GM15510 (cell line): ENCODE data around the gene LRRC74B.

Source experiments
- POLR2A ChIP-seq: IDR thresholded peaks from 3 replicates; pipeline ENCODE4 v1.6.1; 2011; ENCODE audit warnings: borderline replicate concordance; ENCODE audit not compliant: insufficient read length; ENCODE audit errors: extremely low read depth

Gene LRRC74B, protein sequence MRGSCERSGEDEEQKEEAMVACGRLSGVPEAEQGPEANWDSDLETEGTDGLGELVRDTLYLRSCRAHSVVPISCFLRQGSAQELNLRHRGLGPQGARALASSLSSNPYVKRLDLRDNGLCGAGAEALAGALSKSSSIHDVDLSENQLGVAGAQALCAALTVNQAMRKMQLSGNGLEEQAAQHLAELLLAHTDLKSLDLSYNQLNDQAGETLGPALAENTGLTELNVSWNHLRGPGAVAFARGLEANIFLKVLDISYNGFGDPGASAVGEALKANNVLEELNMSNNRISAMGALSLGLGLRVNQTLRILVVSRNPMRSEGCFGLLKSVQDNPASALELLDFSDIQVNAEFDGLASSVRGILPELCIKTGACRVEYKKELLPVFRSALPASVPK

DNA sequence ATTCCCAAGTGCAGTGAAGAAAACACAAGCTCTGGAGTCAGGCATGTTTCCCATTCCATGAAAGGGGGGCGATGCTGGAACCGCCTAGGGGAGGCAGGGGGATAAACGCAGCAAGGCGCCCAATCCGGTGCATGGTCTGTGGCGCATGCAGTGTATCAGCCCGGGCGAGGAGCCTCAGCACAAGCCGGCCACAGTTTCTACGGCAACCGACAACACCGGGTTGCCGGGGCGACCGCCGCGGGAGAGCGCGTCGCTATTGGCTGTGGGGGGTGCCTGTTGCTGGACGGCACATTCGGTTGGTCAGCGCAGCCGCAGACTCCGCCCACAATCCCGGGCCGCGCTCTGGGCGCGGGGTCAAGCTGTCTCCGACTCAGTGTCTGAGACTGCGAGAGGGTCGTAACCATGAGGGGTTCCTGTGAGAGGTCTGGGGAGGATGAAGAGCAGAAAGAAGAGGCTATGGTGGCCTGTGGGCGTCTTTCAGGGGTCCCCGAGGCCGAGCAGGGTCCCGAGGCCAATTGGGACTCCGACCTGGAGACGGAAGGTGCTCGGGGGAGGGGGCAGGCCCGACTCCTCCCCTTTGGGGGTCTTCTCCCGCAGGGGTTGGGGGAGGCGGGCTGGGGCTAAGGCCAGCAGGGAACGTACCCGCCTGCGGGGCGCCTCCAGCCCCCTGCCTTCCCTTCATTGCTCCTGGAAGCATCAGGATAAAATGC is at the start of gene LRRC74B:
Gene LRRC74B (plus strand): TSS at position 362 of the 710 bp plus-strand sequence. CDS start 41 bp downstream, at position 403.
- TF ChIP-seq POLR2A: no peak

DNA sequence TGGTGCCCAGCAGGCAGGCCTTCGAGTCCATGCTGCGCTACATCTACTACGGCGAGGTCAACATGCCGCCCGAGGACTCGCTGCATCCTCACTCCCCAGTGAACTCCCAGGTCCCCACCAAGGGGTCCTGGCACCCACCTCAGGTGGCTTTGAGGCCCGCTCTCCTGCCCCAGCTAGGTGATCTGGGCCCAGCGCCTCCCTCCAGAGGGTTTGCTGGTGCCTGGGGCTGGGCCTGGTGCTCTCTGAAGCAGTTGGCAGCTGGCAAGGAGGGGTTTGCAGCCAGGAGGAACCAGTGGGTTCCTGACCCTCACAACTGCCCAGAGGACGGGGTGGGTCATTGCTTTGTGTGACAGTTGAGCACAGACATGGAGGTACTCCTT is 49.7 kb upstream of the LRRC74B start:
- no peak for TF ChIP-seq POLR2A

DNA sequence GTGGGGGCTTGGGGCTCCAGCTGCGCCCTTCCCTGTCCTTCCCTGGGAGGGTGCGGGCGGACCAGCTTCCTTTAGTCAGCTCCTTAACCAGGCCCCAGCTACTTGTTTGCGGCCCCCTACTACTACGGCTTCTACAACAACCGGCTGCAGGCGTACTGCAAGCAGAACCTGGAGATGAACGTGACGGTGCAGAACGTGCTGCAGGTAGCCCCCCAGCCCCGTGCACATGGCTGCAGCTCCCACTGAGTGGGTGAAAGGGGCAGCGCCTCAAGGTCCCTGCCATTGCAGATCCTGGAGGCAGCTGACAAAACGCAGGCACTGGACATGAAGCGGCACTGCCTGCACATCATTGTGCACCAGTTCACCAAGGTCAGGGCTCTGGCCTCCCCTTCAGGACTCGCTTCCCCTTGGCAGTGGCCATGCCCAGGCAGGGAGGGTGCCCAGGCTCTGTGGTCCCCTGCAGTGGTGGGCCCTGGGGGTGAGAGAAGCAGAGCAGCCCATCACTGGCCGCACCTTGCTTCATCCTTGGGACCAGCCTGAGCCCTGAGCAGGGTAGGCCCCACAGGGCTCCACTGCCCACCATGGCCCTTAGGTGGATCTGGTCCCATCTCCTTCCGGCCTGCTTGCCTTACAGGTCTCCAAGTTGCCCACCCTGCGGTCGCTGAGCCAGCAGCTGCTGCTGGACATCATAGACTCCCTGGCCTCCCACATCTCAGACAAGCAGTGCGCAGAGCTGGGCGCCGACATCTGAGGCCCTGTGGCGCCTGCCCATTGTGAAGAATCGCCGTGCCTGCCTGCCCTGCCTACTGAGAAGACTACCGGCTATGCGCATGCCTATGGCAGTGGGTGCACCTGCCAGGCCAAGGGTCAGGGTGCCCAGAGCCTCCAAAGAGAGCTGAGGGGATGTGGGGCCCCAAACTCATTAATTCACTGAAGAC is 48.9 kb upstream of the LRRC74B start:
- TF ChIP-seq POLR2A: no peak

DNA sequence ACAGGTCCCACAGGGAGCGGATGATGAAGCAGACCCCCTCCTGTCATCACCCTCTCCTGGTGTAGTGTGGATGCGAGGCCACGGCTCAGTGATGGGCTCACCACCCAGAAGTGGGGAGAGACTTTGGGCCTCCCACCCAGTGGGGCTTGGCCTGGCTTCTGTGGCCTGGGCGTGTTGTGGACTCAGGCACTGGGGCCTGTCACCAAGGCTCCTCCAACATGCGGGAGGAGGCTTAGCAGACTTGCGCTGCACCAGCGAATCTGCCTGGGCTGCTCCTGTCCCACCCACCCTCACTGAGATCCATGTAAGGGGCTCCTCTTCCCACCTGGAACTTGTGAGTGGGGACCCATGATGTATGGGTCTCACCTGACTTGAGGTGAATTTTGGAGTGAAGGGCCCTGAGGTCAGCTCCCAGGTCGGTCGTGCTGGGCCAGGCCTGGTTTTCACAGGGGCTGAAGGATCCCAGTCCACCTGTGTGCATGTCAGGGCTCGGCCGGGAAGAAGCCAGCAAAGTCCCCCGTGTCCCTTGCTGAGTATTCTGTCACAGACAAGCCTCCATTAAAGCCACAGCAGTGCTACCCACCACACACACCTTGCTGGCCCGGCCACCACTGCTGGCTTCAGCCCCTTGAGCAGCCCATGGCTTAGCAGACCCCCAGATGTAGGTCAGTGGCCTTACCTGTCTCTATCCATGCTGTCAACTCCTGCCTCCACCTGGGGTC is 48.0 kb upstream of the LRRC74B start:
- TF ChIP-seq POLR2A: peak; percentile 25

DNA sequence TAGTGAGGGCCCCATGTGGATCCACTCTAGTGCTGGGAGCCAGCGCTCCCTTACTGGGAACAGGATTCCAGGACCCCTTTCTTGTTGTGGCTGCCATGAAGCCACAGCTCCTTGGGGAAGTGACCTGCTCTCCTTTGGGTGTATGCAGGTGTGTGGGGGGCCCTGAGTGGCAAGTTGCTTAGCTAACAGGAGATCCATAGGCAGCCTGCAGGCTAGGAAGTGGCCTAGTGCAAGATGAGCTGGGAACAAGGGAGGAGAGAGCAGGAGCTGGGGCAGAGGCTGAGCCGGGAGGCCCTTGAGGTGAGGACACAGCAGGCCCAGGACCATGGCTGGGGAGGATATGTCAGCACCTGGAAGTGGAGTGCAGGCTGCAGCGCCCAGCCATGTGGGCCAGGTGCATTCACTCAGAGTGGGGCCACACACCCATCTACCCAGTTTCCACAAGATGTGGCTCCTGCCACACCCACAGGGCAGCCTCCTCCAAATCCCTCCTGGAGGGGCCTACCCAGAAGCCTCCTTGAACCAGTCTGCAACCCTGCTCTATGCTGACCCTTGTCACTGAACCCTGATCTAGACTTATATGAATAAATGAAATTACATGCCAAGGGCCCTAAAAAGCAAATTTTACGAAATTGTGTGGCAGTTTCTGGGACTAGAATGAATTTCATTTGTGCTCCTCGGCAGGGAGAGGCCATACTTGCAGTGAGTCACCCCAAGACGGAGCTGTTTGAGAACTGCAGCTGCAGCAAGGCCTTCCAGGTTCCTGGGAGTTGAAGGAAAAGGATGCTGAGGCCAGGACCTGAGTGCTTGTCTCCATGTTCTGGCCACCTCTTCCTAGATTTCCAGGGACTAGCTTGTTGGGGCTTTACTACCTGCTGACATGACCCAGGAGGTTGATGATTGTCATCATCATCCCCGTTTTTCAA is 47.1 kb upstream of the LRRC74B start:
- no peak for TF ChIP-seq POLR2A

DNA sequence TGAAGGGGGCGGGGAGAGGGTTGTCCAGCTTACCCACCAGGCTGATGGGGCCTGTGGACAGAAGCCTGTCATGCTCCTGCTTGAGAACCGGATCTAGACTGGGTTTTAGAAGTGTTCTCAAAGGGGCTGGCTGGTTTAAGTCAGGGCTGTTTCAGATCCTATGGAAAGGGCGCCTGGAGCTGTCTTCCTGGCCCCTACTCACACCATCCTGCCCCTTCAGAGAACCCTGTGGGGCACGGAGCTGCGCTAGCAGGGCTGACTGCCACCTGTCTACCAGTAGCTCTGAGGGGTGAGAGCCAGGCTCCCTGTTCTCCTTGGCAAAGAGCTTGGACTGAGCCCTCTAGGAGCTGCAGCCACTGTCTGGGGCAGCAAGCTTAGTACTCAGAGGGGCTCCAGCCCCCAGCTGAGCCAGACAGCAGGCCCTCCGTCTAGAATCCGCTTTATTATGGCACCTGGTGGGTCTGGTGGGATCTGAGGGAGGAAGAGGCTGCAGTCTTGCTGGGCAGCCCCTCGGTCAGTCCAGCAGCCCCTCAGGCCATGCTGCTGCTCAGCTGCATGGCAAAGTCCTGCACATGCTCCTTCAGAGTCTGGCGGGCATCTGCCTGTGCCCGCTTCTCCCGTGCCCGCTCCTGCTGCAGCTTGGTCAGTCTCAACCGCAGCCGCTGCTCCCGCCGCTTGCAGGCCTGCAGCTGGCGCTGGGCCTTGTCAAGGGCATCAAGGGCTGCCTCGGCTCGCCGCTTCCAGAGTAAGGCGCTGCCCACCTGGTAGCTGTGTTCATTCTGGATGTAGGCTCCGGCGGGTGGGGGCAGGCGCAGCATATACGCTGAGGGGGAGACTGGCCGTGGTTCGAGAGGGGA is 46.2 kb upstream of the LRRC74B start:
- peak; percentile 10 for TF ChIP-seq POLR2A

DNA sequence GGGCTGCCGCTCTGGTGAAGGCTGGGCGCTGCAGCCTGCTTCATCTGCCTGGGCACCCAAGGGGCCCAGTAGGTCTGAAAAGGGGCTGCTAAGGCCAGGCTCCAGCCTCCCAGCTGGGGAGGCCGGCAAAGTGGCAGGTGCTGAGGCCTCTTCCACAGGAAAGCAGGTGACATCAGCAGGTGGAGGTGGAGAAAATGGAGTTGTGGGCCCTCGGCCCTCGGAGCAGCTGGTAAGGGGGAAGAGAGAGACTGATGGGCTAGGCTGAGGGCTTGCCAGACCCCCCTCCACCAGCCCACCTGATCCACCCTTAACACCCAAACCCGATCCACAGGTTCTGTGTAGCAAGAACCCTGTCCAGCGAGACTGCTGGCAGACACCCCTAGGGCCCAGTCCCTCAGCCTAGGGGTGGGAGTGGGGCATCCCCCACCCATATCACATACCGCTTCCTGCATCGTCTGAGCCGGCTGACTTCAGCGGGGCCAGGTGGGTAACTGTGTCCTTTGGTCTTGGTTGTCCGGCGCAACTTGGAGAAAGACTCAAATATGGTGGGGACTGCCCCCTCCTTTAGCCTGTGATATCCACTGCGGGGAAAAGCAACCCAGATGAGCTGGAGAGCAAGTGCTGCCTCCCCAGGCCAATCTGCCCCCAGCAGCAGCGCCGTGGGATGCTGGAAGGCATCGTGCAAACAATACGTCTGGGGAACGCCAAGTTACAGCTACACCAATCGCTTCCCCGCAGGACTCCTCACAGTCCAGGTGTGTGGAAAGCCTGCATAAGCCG is 45.3 kb upstream of the LRRC74B start:
- TF ChIP-seq POLR2A: no peak

DNA sequence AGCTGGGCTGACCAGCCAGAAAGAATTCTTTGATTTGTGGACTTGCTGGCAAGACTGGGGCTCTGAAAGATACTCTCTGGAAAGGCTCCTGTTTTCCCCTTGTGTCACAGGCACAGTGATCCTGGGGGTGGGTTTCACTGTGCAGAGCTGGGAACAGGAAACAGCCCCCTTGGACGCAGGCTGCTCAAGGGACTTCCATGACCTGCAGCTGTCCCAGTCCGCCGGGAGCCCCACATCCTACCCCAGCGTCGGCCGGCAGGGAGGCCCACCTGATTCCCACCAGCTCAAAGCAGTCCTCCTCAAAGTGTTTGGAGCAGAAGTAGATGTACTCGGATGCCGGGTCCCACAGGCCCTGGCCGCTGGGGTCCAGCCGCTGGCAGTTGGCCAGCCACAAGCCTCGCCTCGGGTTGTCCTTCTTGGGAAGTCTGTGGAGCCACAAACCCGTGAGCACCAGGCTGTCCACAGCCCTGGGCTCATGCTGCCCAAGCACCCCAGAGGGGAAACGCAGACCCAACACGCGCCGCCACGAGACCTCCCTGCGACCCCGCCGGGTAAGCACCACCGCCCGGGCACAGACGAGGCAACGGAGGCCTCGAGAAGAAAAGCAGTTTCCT is 44.7 kb upstream of the LRRC74B start:
- no peak for TF ChIP-seq POLR2A

DNA sequence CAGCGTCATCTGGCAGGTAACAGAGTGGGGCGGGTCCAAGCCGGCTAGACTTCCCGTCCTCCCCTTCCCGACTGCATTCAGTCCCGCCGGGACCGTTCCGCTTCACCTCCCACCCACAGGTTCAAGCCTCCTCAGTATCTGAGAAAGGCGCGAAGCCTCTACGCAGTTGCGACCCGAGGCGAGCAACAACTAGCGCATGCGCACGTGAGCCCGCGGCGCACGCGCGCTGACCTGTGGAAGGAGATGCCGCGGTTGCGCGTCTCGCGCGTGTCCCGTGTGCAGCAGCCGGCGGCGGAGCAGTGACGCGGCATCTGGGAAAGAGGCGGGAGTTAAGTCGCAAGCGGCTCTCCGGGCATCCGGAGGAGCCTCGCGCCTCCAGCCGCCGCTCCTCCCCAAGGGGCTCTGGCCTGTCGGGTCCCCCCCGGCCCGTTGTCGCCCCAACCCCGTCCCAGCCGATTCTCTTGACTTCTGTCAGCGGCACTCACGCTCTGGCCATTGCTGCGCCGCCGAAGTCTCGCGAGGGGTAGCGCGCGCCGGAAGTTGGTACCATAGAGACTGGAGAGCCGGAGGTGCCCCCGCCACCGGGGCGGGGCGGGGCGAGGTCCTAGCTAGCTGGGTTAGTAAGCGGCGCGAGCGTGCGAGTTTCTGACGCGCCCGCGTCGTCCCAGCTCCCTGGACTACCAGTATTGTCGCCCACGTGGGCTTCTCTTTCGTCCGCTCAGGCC is 44.0 kb upstream of the LRRC74B start, which contains the start of gene THAP7:
Gene THAP7 (minus strand): TSS at position 518 of the 725 bp plus-strand sequence. CDS start 207 bp downstream, at position 311.
- peak; percentile 93 for TF ChIP-seq POLR2A

DNA sequence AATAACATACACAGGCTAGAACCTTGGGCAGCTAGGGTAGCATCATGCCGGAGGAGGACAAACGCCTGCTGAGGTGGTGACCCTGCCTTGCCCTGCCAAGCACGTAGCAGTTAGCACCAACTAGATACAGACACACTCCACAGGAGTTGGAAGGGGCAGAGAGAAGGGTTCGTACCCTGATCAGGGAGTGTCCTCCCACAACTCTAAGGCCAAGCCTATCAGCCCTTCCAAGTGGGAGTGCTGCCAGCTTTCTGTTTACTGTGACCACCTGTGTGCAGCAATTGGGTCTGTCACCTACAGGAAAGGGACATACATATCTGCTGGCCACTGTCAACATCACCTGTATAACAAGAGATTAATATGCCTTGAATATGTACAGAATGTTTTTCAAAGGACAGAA is 42.0 kb upstream of the LRRC74B start:
- no peak for TF ChIP-seq POLR2A
